Measurements from ENCODE around the gene LRRC8D.

DNA sequence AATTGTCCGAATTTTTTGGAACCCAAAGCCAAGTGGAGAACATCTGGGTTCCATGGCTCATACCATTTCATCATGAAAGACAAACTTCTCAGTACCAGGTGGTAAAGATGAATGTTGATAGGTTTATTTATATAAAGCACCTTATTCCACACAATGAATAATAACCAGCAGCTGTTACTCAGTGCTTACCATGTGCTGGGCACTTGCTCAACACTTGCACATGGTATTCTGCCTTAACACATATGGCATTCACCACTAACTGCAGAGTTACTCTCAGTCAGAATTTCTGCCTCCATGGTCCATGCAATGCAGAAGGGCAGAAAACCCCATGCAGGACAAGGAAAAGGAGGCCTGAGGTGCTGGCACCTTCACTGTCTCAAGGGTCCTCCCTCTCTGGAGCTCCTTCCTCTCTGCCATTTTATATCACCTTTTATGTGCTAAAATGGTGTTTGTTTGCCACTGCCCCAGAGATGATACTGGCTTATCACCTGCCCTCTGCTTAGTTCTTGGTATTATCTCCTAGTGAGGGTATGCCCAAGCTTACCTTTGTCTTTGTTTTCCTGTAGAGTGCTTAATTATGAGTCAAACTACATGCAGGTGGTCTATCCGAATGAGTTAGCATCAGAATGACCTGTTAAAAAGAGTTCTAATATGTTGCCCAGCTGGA lies 97.4 kb downstream of the LRRC8D start:
- TF ChIP-seq, protein P1, sequence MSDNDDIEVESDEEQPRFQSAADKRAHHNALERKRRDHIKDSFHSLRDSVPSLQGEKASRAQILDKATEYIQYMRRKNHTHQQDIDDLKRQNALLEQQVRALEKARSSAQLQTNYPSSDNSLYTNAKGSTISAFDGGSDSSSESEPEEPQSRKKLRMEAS (IDR thresholded peaks at IDR 0.05): no peak
- TF ChIP-seq, protein P2, sequence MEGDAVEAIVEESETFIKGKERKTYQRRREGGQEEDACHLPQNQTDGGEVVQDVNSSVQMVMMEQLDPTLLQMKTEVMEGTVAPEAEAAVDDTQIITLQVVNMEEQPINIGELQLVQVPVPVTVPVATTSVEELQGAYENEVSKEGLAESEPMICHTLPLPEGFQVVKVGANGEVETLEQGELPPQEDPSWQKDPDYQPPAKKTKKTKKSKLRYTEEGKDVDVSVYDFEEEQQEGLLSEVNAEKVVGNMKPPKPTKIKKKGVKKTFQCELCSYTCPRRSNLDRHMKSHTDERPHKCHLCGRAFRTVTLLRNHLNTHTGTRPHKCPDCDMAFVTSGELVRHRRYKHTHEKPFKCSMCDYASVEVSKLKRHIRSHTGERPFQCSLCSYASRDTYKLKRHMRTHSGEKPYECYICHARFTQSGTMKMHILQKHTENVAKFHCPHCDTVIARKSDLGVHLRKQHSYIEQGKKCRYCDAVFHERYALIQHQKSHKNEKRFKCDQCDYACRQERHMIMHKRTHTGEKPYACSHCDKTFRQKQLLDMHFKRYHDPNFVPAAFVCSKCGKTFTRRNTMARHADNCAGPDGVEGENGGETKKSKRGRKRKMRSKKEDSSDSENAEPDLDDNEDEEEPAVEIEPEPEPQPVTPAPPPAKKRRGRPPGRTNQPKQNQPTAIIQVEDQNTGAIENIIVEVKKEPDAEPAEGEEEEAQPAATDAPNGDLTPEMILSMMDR (IDR thresholded peaks at IDR 0.05; ENCODE audit: low read depth, low read length, missing input control): no peak
- TF ChIP-seq, protein P3, sequence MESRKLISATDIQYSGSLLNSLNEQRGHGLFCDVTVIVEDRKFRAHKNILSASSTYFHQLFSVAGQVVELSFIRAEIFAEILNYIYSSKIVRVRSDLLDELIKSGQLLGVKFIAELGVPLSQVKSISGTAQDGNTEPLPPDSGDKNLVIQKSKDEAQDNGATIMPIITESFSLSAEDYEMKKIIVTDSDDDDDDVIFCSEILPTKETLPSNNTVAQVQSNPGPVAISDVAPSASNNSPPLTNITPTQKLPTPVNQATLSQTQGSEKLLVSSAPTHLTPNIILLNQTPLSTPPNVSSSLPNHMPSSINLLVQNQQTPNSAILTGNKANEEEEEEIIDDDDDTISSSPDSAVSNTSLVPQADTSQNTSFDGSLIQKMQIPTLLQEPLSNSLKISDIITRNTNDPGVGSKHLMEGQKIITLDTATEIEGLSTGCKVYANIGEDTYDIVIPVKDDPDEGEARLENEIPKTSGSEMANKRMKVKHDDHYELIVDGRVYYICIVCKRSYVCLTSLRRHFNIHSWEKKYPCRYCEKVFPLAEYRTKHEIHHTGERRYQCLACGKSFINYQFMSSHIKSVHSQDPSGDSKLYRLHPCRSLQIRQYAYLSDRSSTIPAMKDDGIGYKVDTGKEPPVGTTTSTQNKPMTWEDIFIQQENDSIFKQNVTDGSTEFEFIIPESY (IDR thresholded peaks at IDR 0.05): no peak
- TF ChIP-seq YY1 (IDR thresholded peaks at IDR 0.05) (no peak), SP1 (IDR thresholded peaks at IDR 0.05) (no peak), FOXA1 (IDR thresholded peaks at IDR 0.05) (no peak), JUND (IDR thresholded peaks at IDR 0.05) (no peak)
- TF ChIP-seq, protein P4, sequence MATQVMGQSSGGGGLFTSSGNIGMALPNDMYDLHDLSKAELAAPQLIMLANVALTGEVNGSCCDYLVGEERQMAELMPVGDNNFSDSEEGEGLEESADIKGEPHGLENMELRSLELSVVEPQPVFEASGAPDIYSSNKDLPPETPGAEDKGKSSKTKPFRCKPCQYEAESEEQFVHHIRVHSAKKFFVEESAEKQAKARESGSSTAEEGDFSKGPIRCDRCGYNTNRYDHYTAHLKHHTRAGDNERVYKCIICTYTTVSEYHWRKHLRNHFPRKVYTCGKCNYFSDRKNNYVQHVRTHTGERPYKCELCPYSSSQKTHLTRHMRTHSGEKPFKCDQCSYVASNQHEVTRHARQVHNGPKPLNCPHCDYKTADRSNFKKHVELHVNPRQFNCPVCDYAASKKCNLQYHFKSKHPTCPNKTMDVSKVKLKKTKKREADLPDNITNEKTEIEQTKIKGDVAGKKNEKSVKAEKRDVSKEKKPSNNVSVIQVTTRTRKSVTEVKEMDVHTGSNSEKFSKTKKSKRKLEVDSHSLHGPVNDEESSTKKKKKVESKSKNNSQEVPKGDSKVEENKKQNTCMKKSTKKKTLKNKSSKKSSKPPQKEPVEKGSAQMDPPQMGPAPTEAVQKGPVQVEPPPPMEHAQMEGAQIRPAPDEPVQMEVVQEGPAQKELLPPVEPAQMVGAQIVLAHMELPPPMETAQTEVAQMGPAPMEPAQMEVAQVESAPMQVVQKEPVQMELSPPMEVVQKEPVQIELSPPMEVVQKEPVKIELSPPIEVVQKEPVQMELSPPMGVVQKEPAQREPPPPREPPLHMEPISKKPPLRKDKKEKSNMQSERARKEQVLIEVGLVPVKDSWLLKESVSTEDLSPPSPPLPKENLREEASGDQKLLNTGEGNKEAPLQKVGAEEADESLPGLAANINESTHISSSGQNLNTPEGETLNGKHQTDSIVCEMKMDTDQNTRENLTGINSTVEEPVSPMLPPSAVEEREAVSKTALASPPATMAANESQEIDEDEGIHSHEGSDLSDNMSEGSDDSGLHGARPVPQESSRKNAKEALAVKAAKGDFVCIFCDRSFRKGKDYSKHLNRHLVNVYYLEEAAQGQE (IDR thresholded peaks at IDR 0.05): no peak
- TF ChIP-seq, protein P5, sequence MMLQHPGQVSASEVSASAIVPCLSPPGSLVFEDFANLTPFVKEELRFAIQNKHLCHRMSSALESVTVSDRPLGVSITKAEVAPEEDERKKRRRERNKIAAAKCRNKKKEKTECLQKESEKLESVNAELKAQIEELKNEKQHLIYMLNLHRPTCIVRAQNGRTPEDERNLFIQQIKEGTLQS (IDR thresholded peaks at IDR 0.05): no peak

Measured in liver (tissue), 3 donors.